ENCODE results near the gene SLC35G3.
"Not testable (repeated sequence)": the region's sequence is repeated elsewhere in the genome, so short reads cannot be mapped to it uniquely, and the experiment has no call there.

SLC35G3 gene

DNA sequence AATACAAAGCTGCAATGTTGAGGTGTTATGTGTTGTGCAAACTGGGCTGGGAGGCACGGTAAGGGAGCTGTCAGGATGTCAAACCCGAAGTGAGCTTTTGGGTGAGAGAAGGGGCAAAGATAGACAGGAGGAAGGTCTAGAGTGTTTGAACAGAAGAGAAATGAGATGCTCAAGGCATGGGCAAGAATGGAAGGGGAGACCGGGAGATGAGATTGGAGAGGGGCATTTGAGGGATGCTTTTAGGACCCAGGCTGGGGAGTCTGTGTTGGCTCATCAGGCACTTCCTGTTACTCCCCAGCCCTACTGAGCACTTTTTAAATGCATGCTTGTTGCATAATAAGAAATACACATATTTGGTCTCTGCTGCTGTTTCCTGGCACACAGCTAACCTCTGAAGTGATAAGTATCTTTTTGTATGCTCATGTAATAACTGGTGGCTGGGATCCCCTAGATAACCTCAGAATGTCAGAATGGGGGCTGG lies 32.9 kb downstream of the SLC35G3 start:
- no peak for DNase-seq

DNA sequence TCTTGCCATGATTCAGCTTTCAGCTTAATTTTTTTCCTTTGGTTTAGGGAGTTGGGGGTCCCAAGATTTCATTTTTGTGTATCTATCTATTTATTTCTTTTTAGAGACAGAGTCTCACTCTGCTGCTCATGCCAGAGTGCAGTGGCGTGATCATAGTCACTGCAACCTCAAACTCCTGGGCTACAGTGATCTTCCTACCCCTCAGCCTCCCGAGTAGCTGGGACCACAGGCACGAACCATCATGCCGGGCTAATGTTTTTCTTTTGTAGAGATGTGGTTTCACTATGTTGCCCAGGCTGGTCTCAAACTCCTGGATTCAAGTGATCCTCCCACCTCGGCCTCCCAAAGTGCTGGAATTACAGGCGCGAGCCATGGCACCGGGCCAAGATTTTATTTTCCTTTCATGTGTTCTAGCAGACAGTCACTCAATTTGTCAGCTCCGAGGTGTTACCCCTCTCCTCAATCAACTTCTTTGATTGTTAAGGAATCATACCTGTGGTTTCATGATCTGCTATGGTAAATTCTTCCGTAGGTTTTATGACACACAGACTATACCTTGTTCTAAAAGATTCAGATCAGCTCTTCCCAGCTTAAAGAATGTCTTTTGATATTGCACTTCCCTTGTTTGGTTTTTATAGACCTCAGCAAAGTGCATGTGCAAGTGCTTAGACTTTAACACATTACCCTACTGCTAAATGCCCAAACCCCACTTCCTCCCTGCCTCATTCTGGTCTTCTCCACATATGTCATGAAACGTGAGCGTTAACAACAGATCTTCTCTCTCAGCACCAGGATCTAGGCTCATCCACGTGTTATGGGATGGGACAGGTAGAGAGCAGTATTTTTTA lies 33.6 kb downstream of the SLC35G3 start:
- DNase-seq, result no peak

DNA sequence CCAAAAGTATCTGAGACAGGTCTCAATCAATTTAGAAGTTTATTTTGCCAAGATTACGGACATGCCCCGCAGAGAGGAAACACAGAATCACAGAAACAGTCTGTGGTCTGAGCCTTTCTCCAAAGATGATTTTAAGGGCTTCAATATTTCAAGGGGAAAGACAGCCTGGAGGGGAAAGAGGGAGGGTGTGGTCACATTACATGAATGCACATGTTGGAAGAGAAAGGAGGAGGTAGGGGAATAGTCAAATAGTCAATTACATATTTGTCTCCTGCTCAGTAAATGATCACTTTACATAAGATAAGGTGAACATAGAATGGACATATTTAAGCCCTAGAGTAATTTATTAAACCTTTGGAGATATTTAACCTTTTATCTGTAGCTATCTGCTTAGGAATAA lies 34.3 kb downstream of the SLC35G3 start:
- DNase-seq, result no peak

DNA sequence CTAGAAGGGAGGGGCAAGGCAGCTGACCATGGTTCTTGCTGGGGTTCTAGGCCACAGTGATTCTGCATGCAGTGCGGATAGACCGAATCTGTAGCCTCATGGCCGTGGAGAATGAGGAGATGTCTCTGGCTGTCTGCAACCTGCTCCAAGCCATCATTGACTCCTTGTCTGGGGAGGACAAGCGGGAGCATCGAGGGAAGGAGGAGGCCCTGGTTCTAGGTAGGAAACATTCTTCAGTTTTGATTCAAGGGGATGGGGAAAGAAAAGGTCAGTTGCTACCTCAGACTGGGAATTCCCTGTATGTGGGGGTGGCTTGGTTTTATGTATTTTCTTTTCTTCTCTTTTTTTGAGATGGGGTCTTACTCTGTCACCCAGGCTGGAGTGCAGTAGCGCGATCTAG lies 38.9 kb downstream of the SLC35G3 start:
- DNase-seq, result no peak

DNA sequence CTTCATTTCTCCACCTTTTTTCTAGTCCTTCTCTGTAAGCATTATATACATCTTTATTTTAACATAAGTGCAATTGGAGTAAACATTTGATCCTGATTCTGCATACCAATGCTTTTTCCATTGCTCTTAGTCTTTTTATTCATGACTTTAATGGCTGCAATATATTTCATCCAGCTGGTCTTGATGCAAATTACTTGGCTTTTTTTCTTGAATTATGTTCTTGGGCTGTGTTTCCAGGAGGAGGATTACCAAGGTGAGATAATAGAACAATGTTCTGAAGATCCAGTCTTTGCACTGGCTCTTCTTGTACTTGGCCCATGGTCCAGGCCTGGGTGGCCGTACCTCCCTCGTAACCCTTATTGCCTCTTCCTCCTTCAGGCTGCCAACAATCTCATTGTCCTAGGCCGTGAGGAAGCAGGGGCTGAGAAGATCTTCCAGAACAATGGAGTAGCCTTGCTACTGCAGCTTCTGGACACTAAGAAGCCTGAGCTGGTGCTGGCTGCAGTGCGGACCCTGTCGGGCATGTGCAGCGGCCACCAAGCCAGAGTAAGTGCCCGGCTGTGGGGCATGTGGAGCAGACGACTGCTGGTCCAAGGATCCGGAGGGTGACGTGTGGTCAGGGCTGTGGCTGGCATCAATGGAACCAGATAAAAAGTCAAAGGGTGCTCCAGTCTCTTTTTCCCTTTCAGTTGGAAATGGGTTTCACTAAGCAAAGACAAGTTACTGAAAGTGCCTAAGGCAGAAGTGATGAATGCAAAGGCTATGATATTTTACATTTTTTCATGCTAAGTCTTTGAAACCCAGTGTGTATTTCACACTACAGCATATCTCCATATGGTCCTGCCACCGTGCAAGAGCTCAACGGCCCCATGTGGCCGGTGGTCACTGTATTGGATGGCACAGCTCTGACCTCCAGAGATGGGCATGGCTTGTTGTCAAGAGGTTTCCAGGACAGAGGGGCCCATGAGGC lies 39.7 kb downstream of the SLC35G3 start:
- DNase-seq, result no peak

DNA sequence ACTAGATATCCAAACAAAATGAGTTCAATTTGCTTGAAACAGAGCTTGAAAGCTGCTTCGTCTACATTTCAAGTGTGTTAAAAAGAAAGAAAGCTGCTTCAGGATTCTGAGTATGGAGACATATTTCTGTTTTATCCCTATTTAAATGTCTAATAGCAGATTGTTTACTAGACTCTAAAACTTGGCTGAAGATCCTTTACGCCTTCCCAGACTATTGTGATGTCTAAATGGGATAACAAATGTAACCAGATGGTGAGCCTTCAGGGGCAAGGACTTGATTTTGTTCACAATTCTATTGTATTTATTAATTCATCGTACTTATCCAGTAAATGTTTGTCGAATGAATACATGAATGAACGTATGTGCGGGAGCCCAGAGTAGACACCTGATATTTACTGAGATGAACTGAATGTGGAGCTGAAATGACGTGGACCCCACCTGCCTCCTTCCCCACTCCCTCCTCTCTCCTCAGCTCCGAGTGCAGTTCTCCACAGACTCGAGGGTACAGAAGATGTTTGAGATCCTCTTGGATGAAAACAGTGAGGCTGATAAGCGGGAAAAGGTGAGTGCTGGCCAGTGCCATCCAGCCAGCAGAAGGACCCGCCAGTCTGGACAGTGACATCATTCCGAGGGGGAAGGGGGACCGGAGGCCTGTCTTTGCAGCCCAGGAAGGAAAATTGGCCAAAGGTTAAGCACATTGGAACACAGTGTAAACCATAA lies 41.6 kb downstream of the SLC35G3 start:
- no peak for DNase-seq

DNA sequence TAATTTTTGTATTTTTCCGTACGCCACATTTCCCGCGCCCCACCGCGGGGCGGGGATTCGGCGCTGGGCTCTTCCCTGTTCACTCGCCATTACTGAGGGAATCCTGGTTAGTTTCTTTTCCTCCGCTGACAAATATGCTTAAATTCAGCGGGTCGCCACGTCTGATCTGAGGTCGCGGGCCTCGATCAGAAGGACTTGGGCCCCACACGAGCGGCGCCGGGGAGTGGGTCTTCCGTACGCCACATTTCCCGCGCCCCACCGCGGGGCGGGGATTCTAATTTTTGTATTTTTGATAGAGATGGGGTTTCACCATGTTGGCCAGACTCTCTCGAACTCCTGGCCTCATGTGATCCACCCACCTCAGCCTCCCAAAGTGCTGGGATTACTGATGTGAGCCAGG lies 43.1 kb downstream of the SLC35G3 start:
- DNase-seq, result not testable (repeated sequence)

DNA sequence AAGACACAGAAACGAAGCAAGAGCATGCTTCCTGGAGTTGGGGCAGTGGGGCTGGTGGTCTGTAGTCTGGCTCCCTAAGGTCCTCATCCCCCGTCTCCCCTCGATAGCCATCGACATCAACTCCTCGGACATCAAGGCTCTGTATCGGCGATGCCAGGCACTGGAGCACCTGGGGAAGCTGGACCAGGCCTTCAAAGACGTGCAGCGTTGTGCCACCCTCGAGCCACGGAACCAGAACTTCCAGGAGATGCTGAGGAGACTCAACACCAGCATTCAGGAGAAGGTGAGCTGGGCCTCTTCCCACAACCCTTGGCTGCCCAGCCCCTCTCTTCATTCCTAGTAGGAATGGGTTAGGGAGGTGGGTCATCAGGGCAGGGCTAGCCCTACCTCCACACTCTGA lies 44.3 kb downstream of the SLC35G3 start:
- DNase-seq, result no peak

DNA sequence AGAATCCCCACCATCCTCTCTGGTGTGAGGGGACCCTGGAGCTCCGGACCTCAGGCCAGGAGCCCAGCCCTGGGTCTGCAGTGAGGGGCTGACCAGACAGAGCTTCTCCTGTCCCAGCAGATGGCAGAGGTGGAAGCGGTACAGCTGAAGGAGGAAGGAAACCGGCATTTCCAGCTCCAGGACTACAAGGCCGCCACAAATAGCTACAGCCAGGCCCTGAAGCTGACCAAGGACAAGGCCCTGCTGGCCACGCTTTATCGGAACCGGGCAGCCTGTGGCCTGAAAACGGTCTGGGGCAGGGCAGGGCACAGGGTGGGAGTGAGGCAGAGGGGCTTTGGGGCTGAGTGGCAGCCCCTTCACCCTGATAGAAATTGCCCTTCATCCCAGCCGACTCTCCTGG lies 46.0 kb downstream of the SLC35G3 start:
- DNase-seq, result no peak

DNA sequence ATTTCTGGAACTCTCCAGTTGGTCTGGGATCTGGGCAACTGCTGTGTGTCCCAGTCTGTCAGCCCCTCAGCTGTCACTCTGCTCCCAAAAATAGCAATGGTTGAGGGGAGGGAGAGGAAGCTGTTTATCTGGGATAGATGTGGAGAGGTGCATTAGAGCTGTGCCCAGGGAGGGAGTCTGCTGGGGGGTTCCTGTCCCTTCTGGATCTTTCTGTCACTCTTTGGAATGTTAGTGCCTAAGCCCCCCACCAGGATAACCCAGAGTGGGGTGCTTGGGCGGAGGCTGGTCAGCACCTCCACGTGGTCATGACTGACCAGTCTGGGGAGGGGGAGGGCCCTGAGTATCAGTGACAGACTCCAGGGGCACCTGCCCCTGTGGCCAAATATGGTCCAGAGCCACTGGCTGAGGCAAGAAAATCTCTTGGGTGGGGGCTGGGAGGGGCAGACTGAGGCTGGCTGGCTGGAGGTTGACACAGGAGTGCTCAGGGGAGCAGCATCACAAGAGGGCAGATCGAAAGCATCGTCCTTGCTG lies 46.8 kb downstream of the SLC35G3 start, which contains the start of gene UNC45B:
Gene UNC45B (plus strand): TSS at position 443 of the 531 bp plus-strand sequence. CDS start 447 bp downstream, outside the sequence.
- DNase-seq, result no peak

DNA sequence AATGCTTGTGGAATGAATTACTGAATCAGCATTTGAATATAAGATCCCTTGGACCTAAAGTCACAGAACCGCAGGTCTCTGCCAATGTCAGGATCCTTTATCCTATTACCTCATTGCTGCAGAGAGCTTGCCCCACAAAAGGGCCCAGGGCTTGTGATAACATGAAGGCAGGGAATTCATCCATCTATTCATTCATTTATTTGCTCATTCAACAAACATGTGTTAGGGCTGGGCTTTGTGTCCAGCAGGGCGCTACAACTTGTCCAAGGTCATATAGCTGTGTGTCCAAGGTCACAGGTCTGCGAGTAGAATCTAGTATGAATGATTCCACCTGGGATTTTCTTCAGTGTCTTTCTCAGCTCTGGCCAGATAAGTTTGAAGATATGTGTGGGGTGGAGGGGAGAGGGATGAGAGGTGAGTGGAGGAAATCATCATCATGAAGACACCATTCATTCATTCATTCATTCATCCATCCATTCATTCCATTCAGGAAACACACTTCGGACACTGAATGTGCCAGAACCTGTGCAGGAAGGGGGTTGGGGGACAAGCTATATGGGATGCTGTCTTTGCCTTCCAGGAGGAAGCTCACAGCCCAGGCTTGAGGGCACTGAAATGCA lies 47.9 kb downstream of the SLC35G3 start:
- DNase-seq, result no peak

DNA sequence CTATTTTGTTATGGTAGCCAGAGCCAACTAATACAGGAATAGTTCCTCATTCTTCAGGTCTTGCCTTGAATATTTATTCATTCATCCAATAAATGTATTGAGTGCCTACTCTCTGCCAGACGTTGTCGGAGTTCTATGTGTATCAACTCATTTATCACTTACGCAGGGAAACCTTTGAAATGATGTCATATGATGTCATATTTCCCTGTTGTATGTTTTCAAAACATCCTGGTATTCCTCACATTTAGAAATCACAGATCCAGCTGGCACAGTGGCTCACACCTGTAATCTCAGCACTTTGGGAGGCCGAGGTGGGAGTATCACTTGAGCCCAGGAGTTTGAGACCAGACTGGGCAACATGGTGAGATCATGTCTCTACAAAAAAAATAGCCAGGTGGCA lies 49.4 kb downstream of the SLC35G3 start:
- DNase-seq, result no peak

Measured in NCI-H187 treated with DMSO at 0.1 percent for 48 hours (cell line).